ENCODE data around the gene HCN3.

GRCh38 chr1:155254228-155254713 lies 23.0 kb upstream of the HCN3 start:
- no peak for TF ChIP-seq CTCF (IDR thresholded peaks at IDR 0.05; ENCODE audit: low read length)
- no peak for TF ChIP-seq EZH2phosphoT487 (IDR thresholded peaks at IDR 0.05; ENCODE audit: low read length)

Data from MM.1S (cell line).